Upper lobe of left lung (tissue), 4 donors: Measurements from ENCODE around the gene UIMC1.

ENCODE experiments used
- POLR2A ChIP-seq, 4 donors: fragments of 450-650 bp; IDR thresholded peaks; one replicate each; pipeline ENCODE4 v1.5.1; 2016 to 2017; ENCODE audit warnings: antibody characterized with exemption in 4 of 4, mild to moderate bottlenecking in 2 of 4
- POLR2AphosphoS5 ChIP-seq, 2 donors: sonication (generic); formaldehyde crosslinking; IDR thresholded peaks; one replicate each; pipeline ENCODE4 v1.5.1; 2017; ENCODE audit warnings: antibody characterized with exemption in 2 of 2
- TF ChIP-seq, protein P1 (sequence below), 6 experiments: fragments of 450-650 bp in 4 of 6; fragments of 200-600 bp in 2 of 6; sonication (generic) in 2 of 6; IDR thresholded peaks; one replicate each; pipeline ENCODE4 v1.5.1; 2016 to 2019; ENCODE audit warnings: antibody characterized with exemption in 6 of 6

DNA sequence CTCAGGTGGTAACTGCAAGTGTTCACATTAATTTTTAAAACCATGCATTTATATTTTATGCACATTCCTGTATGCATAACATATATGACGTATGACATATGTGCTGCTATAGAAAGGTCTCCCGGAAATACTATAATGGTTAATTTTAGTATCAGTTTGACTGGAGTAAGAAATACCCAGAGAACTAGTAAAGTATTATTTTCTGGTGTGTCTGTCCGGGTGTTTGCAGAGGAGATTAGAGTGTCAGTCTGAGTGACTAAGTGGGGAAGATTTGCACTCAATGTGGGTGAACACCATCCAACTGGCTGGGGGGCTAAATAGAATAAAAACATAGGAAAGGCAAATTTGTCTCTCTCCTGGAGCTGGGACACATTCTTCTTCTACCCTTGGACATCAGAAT, 26.9 kb downstream of the UIMC1 start:
- TF ChIP-seq, protein P1, sequence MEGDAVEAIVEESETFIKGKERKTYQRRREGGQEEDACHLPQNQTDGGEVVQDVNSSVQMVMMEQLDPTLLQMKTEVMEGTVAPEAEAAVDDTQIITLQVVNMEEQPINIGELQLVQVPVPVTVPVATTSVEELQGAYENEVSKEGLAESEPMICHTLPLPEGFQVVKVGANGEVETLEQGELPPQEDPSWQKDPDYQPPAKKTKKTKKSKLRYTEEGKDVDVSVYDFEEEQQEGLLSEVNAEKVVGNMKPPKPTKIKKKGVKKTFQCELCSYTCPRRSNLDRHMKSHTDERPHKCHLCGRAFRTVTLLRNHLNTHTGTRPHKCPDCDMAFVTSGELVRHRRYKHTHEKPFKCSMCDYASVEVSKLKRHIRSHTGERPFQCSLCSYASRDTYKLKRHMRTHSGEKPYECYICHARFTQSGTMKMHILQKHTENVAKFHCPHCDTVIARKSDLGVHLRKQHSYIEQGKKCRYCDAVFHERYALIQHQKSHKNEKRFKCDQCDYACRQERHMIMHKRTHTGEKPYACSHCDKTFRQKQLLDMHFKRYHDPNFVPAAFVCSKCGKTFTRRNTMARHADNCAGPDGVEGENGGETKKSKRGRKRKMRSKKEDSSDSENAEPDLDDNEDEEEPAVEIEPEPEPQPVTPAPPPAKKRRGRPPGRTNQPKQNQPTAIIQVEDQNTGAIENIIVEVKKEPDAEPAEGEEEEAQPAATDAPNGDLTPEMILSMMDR (IDR thresholded peaks at IDR 0.05) = no peak
- TF ChIP-seq POLR2A (IDR thresholded peaks at IDR 0.05) = no peak
- no peak for TF ChIP-seq POLR2AphosphoS5 (IDR thresholded peaks at IDR 0.05)
